H7 (cell line): ENCODE data around the gene ZNF92. TPM values are rescaled to one million over a fixed set of nuclear protein-coding genes. Genes with fewer than 3 reads are reported as not detected.
"Not testable (repeated sequence)": the region's sequence is repeated elsewhere in the genome, so short reads cannot be mapped to it uniquely, and the experiment has no call there.

Source experiments
- DNase-seq: peaks from one replicate; pipeline ENCODE4 v3.0.0; 2012
- H3K27me3 ChIP-seq: 2 replicates; pipeline ENCODE4 v1.6.0; 2011; ENCODE audit warnings: mild to moderate bottlenecking, low read length; ENCODE audit not compliant: control insufficient read depth, insufficient read depth
- H3K36me3 ChIP-seq: replicated peaks from 2 replicates; pipeline ENCODE4 v1.5.1; 2011; ENCODE audit warnings: low read length; ENCODE audit not compliant: control insufficient read depth, insufficient read depth
- H3K4me3 ChIP-seq: 2 replicates; pipeline ENCODE4 v1.5.1; 2011; ENCODE audit warnings: low read depth, mild to moderate bottlenecking, control low read depth, low read length, moderate library complexity; ENCODE audit not compliant: insufficient read depth
- total RNA-seq: library from RNA; depleted of rRNA; stranded (reverse); fragments of >200 nt; shearing (Covaris generic); gene quantifications from 2 replicates; pipeline ENCODE4 v1.2.3, GENCODE V29; 2014

Gene ZNF92
- total RNA-seq, 1 experiment from 2014 or later, result 17.7 TPM

DNA sequence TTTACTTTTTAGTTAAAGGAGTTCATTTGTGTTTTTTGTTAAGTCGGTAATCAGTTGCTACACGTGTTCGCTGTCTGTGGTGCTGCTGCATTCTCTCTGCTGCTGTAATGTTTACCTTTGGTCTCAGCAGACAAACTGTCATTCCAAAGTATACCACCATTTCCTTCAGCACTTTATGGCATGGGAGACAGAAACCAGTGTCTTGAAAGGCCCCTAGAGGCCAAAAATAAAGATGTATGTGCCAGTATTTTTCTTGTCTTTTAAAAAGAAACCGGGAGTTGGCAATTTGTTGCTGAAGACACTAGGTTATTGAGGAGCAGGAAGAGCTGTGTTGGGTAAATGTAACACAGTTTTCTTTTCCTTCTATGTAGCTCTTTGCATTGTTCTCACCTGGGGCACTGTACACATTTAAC, 24.1 kb downstream of the ZNF92 start:
- H3K27me3 ChIP-seq, result no peaks in the 10 kb centered on the region
- DNase-seq, result no peak
- no peak overlapping the region for H3K4me3 ChIP-seq
- H3K36me3 ChIP-seq, result peaks cover 3% of the 10 kb centered on the region

DNA sequence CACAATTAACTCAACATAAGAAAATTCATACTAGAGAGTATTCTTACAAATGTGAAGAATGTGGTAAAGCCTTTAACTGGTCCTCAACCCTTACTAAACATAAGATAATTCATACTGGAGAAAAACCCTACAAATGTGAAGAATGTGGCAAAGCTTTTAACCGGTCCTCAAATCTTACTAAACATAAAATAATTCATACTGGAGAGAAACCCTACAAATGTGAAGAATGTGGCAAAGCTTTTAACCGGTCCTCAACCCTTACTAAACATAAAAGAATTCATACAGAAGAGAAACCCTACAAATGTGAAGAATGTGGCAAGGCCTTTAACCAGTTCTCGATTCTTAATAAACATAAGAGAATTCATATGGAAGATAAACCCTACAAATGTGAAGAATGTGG, 25.0 kb downstream of the ZNF92 start:
- not testable (repeated sequence) for DNase-seq, H3K36me3 ChIP-seq, H3K27me3 ChIP-seq, H3K4me3 ChIP-seq

DNA sequence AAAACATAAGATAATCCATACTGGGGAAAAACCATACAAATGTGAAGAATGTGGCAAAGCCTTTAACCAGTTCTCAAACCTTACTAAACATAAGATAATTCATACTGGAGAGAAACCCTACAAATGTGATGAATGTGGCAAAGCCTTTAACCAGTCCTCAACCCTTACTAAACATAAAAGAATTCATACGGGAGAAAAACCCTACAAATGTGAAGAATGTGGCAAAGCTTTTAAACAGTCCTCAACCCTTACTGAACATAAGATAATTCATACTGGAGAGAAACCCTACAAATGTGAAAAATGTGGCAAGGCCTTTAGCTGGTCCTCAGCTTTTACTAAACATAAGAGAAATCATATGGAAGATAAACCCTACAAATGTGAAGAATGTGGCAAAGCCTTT, 25.4 kb downstream of the ZNF92 start:
- not testable (repeated sequence) for H3K36me3 ChIP-seq, DNase-seq, H3K4me3 ChIP-seq, H3K27me3 ChIP-seq

DNA sequence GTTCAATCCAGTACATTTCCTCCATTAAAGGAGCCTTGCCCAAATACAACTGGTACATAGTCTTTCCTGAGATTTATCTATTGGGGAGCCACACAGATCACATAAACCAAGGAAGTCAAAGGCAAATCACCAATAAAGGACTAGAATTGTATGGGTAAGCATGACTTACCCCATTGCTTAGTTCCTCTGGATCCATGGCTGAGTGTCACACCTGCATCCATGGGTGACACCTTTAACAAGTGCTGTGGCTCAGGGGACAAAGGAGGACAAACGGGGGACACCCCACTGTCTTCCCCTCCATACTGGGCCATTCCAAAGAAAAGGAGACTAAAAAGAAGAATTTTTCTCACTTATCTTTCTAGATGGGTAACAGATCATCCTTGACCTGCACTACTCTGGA, 30.4 kb downstream of the ZNF92 start:
- DNase-seq, result no peak
- H3K36me3 ChIP-seq, result peaks cover 3% of the 10 kb centered on the region
- H3K27me3 ChIP-seq, result no peaks in the 10 kb centered on the region
- H3K4me3 ChIP-seq, result no peak overlapping the region

DNA sequence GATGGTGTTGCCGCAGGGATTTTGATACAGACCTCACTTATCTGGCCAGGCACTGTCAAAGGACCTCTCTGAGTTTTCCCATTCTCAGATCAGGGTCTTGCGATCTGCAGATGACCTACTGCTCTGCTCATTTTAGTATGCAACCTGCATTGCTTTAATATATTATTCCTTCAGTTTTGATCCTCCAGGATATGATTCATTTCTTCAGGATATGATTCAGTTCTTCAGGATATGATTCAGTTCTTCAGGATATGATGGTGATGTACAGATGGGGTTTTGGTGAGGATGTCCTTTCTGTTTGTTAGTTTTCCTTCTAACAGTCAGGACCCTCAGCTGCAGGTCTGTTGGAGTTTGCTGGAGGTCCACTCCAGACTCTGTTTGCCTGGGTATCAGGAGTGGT, 33.1 kb downstream of the ZNF92 start:
- H3K36me3 ChIP-seq, H3K27me3 ChIP-seq, H3K4me3 ChIP-seq, DNase-seq: not testable (repeated sequence)

DNA sequence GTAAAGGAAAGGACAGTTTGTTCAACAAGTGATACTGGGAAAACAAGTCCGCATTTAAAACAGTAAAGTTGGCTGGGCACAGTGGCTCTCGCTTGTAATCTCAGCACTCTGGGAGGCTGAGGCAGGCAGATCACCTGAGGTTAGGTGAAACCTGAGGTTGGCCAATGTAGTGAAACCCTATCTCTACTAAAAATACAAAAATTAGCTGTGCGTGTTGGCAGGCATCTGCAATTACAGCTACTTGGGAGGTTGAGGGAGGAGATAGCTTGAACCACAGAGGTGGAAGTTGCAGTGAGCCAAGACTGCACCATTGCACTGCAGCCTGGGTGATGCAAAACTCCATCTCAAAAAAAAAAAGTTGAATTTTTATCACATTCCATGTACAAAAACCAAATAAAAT, 35.7 kb downstream of the ZNF92 start:
- H3K4me3 ChIP-seq, result no peak overlapping the region
- no peak for DNase-seq
- no peaks in the 10 kb centered on the region for H3K27me3 ChIP-seq

DNA sequence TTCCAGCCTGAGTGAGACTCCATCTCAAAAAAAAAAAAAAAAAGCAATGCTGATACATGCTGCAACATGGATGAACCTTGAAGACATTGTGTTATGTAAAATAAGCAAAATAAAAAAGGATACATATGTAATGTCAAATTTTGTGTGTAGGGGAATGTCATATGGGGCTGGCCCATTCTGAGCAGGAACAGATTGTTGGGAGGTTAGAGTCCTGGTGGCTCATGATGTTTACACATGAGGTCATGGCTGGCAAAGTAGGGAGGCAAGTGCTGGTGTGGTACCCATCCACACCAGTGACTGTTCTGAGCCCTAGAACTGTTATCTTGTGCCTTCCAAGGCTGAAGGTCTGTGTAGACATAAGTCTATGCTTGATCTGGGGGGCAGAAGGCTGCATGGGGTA, 37.6 kb downstream of the ZNF92 start:
- H3K36me3 ChIP-seq, result no peaks in the 10 kb centered on the region
- DNase-seq, result no peak
- H3K27me3 ChIP-seq, result no peaks in the 10 kb centered on the region
- H3K4me3 ChIP-seq, result no peak overlapping the region

More for the DNA sequence above, 35.7 kb downstream of the ZNF92 start:
- no peaks in the 10 kb centered on the region for H3K36me3 ChIP-seq

DNA sequence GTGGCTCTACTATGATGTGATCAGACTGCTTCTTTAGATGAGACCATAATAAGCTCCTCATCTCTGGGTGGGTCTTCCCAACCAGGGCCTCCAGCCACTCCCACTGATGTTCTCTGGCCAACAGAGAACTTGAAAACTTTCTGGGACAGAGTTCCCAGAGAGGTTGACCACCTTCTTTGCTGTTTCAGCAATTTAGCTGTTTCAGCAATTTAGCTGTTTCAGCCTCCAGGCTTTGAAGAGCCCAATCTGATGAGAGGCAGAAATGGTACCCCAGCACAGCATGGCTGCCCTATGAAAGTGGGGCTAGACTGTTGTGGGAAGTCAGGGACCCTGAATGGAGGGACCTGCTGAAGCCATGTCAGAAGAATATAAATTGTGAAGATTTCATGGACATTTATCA, 49.0 kb downstream of the ZNF92 start:
- Histone ChIP-seq H3K36me3 (no peaks in the 10 kb centered on the region), H3K27me3 (no peaks in the 10 kb centered on the region), H3K4me3 (no peak overlapping the region)
- no peak for DNase-seq

DNA sequence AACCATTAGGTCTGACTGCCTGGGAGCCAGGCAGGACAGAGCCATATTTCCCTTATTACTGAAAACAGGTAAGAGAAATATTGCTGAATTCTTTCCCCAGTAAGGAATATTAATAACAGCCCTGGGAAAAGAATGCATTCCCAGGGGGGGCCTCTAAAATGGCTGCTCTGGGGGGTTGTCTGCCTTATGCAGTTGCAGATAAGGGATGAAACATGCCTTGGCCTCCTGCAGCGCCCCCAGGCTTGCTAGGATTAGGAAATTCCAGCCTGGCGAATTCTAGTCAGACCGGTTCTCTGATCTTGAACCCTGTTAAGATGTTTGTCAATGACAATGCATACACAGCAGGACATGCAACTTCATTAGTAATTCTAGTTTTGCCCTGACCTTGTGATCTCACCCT, 49.6 kb downstream of the ZNF92 start:
- not testable (repeated sequence) for H3K4me3 ChIP-seq, H3K36me3 ChIP-seq, H3K27me3 ChIP-seq, DNase-seq

DNA sequence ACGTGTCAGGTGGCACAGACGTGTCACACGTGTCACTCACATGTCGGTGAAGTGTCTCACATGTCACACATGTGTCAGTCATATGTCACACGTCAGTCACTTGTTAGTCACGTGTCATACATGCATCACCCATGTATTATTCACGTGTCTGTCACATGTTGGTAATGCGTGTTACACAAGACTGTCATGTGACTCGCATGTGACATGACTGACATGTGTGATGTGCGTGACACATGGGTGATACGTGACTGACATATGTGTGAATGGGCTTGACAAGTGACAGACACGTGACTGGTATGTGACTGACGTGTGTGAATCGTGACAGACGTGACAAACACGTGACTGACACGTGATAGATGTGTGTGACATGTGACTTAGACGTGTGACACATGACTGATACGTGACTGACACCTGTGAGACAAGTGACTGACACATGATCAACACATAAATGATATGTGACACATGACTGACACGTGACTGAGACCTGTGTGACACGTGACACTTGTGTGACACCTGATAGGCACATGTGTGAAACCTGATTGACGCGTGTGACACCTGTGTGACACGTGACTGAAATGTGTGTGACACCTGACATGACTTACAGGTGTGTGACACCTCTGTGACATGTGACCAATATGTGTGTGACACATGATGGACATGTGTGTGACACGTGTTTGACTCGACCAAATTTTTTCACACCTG, 56.1 kb downstream of the ZNF92 start:
- Histone ChIP-seq H3K27me3 (no peaks in the 10 kb centered on the region), H3K36me3 (no peaks in the 10 kb centered on the region), H3K4me3 (no peak overlapping the region)
- no peak for DNase-seq

DNA sequence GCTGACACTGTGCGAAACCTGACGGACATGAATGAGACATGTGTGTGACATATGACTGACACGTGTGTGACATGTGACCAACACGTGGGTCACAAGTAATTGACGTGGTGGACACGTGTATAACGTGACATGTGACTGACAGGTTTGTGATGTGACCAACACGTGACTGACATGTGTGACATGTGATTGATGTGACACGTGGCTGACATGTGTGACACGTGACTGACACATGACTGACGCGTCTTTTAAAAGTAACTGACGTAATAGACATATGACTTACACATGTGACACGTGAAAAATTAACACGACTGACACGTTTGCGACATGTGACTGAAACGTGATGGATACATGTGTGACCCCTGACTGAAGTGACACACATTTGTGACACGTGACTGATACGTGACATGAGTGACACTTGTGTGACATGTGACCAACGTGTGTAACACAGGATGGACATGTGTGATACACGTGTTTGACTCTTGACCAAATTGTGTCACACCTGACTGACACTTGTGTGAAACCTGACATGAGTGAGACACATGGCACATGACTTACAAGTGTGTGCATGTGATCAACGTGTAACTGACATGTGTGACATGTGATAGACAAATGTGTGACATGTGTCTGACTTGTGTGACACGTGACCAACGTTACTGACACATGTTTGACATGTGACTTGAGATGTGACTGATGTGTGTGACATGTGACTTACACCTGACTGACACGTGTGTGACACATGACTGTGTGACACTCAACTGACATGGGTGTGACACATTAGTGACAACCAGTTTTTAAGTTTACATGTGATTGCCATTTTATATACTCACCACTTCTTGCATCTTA, 56.9 kb downstream of the ZNF92 start:
- Histone ChIP-seq H3K36me3 (no peaks in the 10 kb centered on the region), H3K4me3 (no peak overlapping the region), H3K27me3 (no peaks in the 10 kb centered on the region)
- DNase-seq, result no peak

DNA sequence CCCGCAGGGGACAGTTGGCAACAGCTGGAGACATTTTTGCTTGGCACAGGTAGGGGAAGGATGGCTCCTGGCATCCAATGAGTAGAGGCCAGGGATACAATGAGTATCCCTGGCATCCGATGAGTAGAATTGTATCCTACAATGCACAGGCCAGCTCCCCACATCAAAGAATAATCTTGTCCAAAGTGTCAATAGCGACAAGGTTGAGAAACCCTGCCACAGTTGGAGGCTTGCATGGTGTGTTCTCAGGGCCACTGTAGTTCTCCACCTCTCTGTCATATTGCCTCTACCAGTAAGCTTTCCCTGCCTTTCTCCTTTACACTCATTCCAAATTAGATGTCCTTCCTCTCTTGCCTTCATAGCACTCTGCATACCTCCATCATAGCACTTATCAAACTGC, 60.7 kb downstream of the ZNF92 start:
- no peaks in the 10 kb centered on the region for H3K36me3 ChIP-seq
- H3K27me3 ChIP-seq, result no peaks in the 10 kb centered on the region
- DNase-seq, result no peak
- no peak overlapping the region for H3K4me3 ChIP-seq

DNA sequence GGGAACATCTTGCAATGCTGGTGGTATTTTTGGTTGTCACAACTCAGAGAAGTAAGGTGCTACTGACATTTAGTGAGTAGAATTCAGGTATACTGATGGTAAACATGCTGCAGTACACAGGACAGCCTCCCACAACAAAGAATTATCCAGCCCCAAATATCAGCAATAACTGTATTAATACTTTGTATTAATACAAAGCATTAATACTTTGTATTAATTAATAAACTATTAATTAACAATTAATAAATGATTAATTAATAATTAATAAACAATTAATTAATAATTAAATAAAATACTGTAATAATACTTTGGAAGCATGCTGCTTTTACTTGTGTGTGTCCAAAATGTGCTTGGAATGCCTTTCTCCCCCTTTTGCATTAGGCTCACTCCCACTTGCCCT, 62.5 kb downstream of the ZNF92 start:
- H3K27me3 ChIP-seq, result no peaks in the 10 kb centered on the region
- no peaks in the 10 kb centered on the region for H3K36me3 ChIP-seq
- DNase-seq, result no peak
- no peak overlapping the region for H3K4me3 ChIP-seq

DNA sequence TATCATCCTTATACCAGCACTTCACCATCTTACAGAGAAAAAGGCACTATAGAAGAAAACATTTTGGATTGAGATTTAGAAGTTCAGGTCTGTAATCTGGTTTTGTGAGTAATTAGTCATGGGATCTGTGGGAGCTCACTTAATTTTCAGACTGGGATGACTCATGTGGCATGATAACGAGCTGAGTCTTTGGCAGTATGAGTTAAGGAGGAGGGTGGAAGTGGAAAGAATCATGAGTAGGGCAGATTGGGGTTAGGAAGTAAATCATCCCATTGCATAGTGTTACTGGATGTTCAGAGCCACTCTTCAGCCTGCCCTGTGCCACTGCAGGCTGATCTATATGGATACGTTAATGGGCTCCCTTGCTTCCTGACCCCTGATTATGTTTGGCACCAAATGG, 64.9 kb downstream of the ZNF92 start:
- Histone ChIP-seq H3K36me3 (no peaks in the 10 kb centered on the region), H3K4me3 (no peak overlapping the region), H3K27me3 (no peaks in the 10 kb centered on the region)
- no peak for DNase-seq

DNA sequence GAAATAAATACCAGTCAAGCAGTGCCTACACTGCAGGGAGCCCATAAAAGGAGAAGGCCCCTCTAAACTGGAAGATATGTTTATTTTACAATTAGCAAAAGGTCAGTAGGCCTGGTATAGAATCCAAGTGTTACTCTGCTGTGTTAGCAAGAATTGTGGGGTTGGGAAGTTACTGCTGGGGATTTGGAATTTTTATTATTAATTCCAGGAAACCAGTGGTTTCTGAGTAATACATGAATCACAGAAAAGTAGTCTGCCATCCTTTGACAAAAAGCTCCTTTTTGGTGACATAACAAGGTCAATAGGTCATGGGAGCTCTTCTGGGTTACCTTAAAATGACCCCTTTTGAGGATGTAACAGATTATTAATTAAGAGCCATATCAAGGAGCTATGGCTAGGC, 67.4 kb downstream of the ZNF92 start:
- Histone ChIP-seq H3K36me3 (no peaks in the 10 kb centered on the region), H3K27me3 (no peaks in the 10 kb centered on the region), H3K4me3 (no peak overlapping the region)
- no peak for DNase-seq
